ENCODE measurements around the gene SYCP2L. TPM values are rescaled to one million over a fixed set of nuclear protein-coding genes. Genes with fewer than 3 reads are reported as not detected.

SYCP2L gene
- total RNA-seq, 1 experiment from 2014 or later, result 4.9 TPM

- TF ChIP-seq REST (IDR thresholded peaks at IDR 0.05; ENCODE audit: low read depth) (no peak), CBX3 (IDR thresholded peaks at IDR 0.05; ENCODE audit: low read depth) (no peak), EZH2 (IDR thresholded peaks at IDR 0.05) (no peak), ZFX (IDR thresholded peaks at IDR 0.05) (no peak), POLR2A (IDR thresholded peaks at IDR 0.05; ENCODE audit: borderline replicate concordance, extremely low read depth, insufficient read depth, insufficient read length) (no peak)
Observed at GRCh38 chr6:10960171-10960570, 73.3 kb downstream of the SYCP2L start (continued).

- Histone ChIP-seq H3K4me1 (ENCODE audit: control insufficient read depth in 1 of 2, insufficient read depth in 2 of 2, low read length in 2 of 2) (no peaks in the 10 kb centered on the region), H3K79me2 (ENCODE audit: insufficient read depth, low read length) (no peaks in the 10 kb centered on the region), H3K9me2 (ENCODE audit: insufficient read depth) (no peaks in the 10 kb centered on the region), H3K4me3 (replicated peaks in 1 of 2; ENCODE audit: low read depth in 1 of 2, low read length in 2 of 2) (no peak overlapping the region), H3K27ac (ENCODE audit: low read depth, low read length) (no peak overlapping the region), H4K20me1 (ENCODE audit: insufficient read depth) (no peaks in the 10 kb centered on the region), H2AFZ (ENCODE audit: low read depth, low read length, poor library complexity, severe bottlenecking) (no peak overlapping the region), H3K9ac (ENCODE audit: low read length) (no peak overlapping the region), H3K9me3 (ENCODE audit: control insufficient read depth in 1 of 2, insufficient read depth in 1 of 2, low read depth in 1 of 2, low read length in 2 of 2) (0 out of 4 replicates have a peak, but pooled peaks cover 0 to 3% of the 10 kb centered on the region in 2 experiments), H3K36me3 (ENCODE audit: control insufficient read depth in 1 of 2, insufficient read depth in 2 of 2, low read length in 2 of 2) (no peaks in the 10 kb centered on the region), H3K4me2 (ENCODE audit: low read length) (no peak overlapping the region), H3K27me3 (ENCODE audit: insufficient read depth, low read length) (no peaks in the 10 kb centered on the region)
- ATAC-seq (no peak), DNase-seq (ENCODE audit: low read depth, low spot score) (no peak)
- no TSS peak for BruUV-seq (replicated peaks)
- TF ChIP-seq CTCF (IDR thresholded peaks at IDR 0.05 in 2 of 3, conservative IDR thresholded peaks at IDR 0.05 in 1 of 3; ENCODE audit: borderline replicate concordance in 1 of 3, insufficient read depth in 1 of 3, low read depth in 2 of 3, low read length in 2 of 3) (no peak), ZFX (IDR thresholded peaks at IDR 0.05) (no peak), ZBTB33 (IDR thresholded peaks at IDR 0.05; ENCODE audit: extremely low read depth, insufficient replicate concordance, low read length) (no peak), ELF1 (IDR thresholded peaks at IDR 0.05; ENCODE audit: borderline replicate concordance, low read depth) (no peak), EZH2phosphoT487 (IDR thresholded peaks at IDR 0.05; ENCODE audit: borderline replicate concordance) (no peak), REST (IDR thresholded peaks at IDR 0.05; ENCODE audit: low read depth) (no peak), SRF (IDR thresholded peaks at IDR 0.05; ENCODE audit: low read depth) (no peak), EGR1 (IDR thresholded peaks at IDR 0.05; ENCODE audit: low read depth) (no peak)
- TF ChIP-seq, protein P1, sequence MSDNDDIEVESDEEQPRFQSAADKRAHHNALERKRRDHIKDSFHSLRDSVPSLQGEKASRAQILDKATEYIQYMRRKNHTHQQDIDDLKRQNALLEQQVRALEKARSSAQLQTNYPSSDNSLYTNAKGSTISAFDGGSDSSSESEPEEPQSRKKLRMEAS (IDR thresholded peaks at IDR 0.05), result no peak
- RAD21 ChIA-PET (ENCODE audit: low non-redundant PET in 1 of 2, low total read pairs in 2 of 2, uncharacterized antibody in 2 of 2, unreplicated experiment in 2 of 2), result no interaction called here
- POLR2A ChIA-PET, result no interaction called here
- CTCF ChIA-PET, result no interaction called here
- intact Hi-C loops (cut with micrococcal nuclease), result no loop called here
Observed at GRCh38 chr6:10961837-10962236, 75.0 kb downstream of the SYCP2L start.
